ENCODE results near the gene PSME1. TPM values are rescaled to one million over a fixed set of nuclear protein-coding genes. Genes with fewer than 3 reads are reported as not detected.

Gene PSME1
- total and polyA plus RNA-seq, 2 of the 13 experiments (the other 11 are each of a cell fraction or from before 2014, with no cell fraction given) = 159 to 608 TPM

DNA sequence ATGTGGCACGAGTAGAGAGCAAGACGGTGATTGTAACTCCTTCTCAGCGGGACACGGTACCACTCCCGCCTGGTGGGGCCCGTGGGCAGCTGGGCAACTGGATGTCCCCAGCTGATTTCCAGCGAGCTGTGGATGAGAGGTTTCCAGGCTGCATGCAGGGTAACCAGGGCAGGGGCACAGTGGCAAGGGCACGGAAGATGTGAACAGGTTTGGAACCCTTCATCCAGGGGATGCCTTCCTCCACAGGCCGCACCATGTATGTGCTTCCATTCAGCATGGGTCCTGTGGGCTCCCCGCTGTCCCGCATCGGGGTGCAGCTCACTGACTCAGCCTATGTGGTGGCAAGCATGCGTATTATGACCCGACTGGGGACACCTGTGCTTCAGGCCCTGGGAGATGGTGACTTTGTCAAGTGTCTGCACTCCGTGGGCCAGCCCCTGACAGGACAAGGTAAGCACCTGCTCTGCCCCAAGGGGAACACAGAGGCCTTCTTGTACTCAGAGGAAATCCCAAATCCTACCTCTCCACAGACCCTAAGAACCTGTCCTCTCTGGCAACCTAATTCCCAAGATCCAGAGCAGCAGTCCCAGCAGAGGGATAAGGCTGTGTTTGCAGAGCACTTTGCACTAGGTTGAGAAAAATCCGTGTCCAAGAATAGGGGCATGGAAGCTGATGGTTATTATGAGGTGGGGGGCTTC is 37.6 kb upstream of the PSME1 start (continued):
- TF ChIP-seq, protein P1, sequence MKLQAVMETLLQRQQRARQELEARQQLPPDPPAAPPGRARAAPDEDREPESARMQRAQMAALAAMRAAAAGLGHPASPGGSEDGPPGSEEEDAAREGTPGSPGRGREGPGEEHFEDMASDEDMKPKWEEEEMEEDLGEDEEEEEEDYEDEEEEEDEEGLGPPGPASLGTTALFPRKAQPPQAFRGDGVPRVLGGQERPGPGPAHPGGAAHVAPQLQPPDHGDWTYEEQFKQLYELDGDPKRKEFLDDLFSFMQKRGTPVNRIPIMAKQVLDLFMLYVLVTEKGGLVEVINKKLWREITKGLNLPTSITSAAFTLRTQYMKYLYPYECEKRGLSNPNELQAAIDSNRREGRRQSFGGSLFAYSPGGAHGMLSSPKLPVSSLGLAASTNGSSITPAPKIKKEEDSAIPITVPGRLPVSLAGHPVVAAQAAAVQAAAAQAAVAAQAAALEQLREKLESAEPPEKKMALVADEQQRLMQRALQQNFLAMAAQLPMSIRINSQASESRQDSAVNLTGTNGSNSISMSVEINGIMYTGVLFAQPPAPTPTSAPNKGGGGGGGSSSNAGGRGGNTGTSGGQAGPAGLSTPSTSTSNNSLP (IDR thresholded peaks at IDR 0.05; ENCODE audit: low read depth, low read length) = no peak
- no peak for TF ChIP-seq ATF7-NPFF (CRISPR knock-in tag; IDR thresholded peaks at IDR 0.05; ENCODE audit: low read depth)
- no peak; the same call in 1 of the 2 replicates for TF ChIP-seq TP53 (CRISPR knock-in tag; conservative IDR thresholded peaks at IDR 0.05)
- 0 out of 2 replicates have a peak, but pooled peaks have one; percentile 37 for TF ChIP-seq IRF9 (CRISPR knock-in tag; IDR thresholded peaks at IDR 0.05; ENCODE audit: borderline replicate concordance)
- TF ChIP-seq REPIN1 (CRISPR knock-in tag; IDR thresholded peaks at IDR 0.05; ENCODE audit: borderline replicate concordance, low read depth) = peak; percentile 49; the same call in 1 of the 2 replicates
- peak; percentile 83; the same call in 1 of the 2 replicates for TF ChIP-seq NCOA5 (CRISPR knock-in tag; IDR thresholded peaks at IDR 0.05)
- 0 out of 2 replicates have a peak, but pooled peaks have one; percentile 59 for TF ChIP-seq ZFP37 (CRISPR knock-in tag; IDR thresholded peaks at IDR 0.05; ENCODE audit: borderline replicate concordance)
- TF ChIP-seq ZNF225 (CRISPR knock-in tag; IDR thresholded peaks at IDR 0.05) = peak; percentile 92
- TF ChIP-seq RBFOX2 (IDR thresholded peaks at IDR 0.05; ENCODE audit: low read depth, low read length) = peak; percentile 76
- peak; percentile 29; the same call in 1 of the 2 replicates for TF ChIP-seq KDM2A (CRISPR knock-in tag; IDR thresholded peaks at IDR 0.05; ENCODE audit: borderline replicate concordance, low read depth)
- TF ChIP-seq ZNF263 (CRISPR knock-in tag; IDR thresholded peaks at IDR 0.05) = peak; percentile 43; the same call in 1 of the 2 replicates
- 0 out of 2 replicates have a peak, but pooled peaks have one; percentile 34 for TF ChIP-seq NKX3-1 (CRISPR knock-in tag; IDR thresholded peaks at IDR 0.05)
- no peak for TF ChIP-seq KLF13 (CRISPR knock-in tag; IDR thresholded peaks at IDR 0.05)
- TF ChIP-seq TFAP4 (IDR thresholded peaks at IDR 0.05; ENCODE audit: borderline replicate concordance, low read depth) = no peak
- TF ChIP-seq SMARCC2 (IDR thresholded peaks at IDR 0.05) = no peak
- no peak for TF ChIP-seq KLF11 (CRISPR knock-in tag; IDR thresholded peaks at IDR 0.05)
- TF ChIP-seq, protein P2, sequence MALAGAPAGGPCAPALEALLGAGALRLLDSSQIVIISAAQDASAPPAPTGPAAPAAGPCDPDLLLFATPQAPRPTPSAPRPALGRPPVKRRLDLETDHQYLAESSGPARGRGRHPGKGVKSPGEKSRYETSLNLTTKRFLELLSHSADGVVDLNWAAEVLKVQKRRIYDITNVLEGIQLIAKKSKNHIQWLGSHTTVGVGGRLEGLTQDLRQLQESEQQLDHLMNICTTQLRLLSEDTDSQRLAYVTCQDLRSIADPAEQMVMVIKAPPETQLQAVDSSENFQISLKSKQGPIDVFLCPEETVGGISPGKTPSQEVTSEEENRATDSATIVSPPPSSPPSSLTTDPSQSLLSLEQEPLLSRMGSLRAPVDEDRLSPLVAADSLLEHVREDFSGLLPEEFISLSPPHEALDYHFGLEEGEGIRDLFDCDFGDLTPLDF (CRISPR knock-in tag; IDR thresholded peaks at IDR 0.05) = no peak
- TF ChIP-seq ZFP90 (CRISPR knock-in tag; IDR thresholded peaks at IDR 0.05; ENCODE audit: borderline replicate concordance) = 0 out of 2 replicates have a peak, but pooled peaks have one; percentile 71
- TF ChIP-seq AGO2 (optimal IDR thresholded peaks at IDR 0.05; ENCODE audit: low read depth, low read length) = peak; percentile 86
- TF ChIP-seq ZNF777 (CRISPR knock-in tag; IDR thresholded peaks at IDR 0.05) = 0 out of 2 replicates have a peak, but pooled peaks have one; percentile 32
- TF ChIP-seq, protein P3, sequence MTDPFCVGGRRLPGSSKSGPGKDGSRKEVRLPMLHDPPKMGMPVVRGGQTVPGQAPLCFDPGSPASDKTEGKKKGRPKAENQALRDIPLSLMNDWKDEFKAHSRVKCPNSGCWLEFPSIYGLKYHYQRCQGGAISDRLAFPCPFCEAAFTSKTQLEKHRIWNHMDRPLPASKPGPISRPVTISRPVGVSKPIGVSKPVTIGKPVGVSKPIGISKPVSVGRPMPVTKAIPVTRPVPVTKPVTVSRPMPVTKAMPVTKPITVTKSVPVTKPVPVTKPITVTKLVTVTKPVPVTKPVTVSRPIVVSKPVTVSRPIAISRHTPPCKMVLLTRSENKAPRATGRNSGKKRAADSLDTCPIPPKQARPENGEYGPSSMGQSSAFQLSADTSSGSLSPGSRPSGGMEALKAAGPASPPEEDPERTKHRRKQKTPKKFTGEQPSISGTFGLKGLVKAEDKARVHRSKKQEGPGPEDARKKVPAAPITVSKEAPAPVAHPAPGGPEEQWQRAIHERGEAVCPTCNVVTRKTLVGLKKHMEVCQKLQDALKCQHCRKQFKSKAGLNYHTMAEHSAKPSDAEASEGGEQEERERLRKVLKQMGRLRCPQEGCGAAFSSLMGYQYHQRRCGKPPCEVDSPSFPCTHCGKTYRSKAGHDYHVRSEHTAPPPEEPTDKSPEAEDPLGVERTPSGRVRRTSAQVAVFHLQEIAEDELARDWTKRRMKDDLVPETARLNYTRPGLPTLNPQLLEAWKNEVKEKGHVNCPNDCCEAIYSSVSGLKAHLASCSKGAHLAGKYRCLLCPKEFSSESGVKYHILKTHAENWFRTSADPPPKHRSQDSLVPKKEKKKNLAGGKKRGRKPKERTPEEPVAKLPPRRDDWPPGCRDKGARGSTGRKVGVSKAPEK (CRISPR knock-in tag; IDR thresholded peaks at IDR 0.05; ENCODE audit: borderline replicate concordance) = peak; percentile 51; the same call in 1 of the 2 replicates
- peak; percentile 74 for TF ChIP-seq TAF15 (IDR thresholded peaks at IDR 0.05; ENCODE audit: low read depth, low read length, poor library complexity, severe bottlenecking)

Measured in HepG2 (cell line).